K562 (cell line): ENCODE results near the gene SNPH. TPM values are rescaled to one million over a fixed set of nuclear protein-coding genes. Genes with fewer than 3 reads are reported as not detected.

Experiments
- ATAC-seq: fragments of 200-7000 bp; cut with Tn5 transposase; 3 replicates; pipeline ENCODE4 v1.9.1; 2020; ENCODE audit warnings: moderate library complexity
- BruUV-seq: library from RNA; stranded (reverse); fragments of 400-500 nt; replicated peaks from 2 replicates; lab custom pipeline; 2021; lab: Mats Ljungman, UMichigan
- CTCF ChIA-PET: fragments of 300-600 bp; formaldehyde crosslinking; extraction: SDS; loops from one replicate; lab custom pipeline; 2021; ENCODE audit warnings: low intra/inter-chr PET ratio; lab: Yijun Ruan, JAX
- POLR2A ChIA-PET: fragments of 300-600, 350-650 bp; sonication (Branson Sonifier 250); formaldehyde crosslinking; extraction: SDS; loops from one replicate; lab custom pipeline; 2021; ENCODE audit warnings: antibody characterized with exemption, inconsistent platforms; lab: Yijun Ruan, JAX
- DNase-seq, 4 experiments: peaks; one replicate each; pipeline versions ENCODE4 v3.0.0 to v3.0.0-alpha.2; 2011 to 2018; ENCODE audit warnings: low spot score in 3 of 4, mixed read lengths in 3 of 4; ENCODE audit errors: extremely low read depth in 1 of 4
- FAIRE-seq: peaks from 2 replicates; lab custom pipeline; 2011; peaks lifted over from hg19 to GRCh38; lab: Jason Lieb, UNC
- H2AFZ ChIP-seq: 2 replicates; pipeline ENCODE4 v1.6.0; 2011; ENCODE audit warnings: low read depth, low read length, control low read depth, inconsistent platforms
- H3K27ac ChIP-seq: fragments of 200-600 bp; 3 replicates; pipeline ENCODE4 v1.8.0; 2011; ENCODE audit warnings: low read depth, mild to moderate bottlenecking, control low read depth, inconsistent platforms, low read length, moderate library complexity, mixed read lengths; ENCODE audit errors: extremely low read depth
- H3K27me3 ChIP-seq, 2 experiments: fragments of 300-600 bp in 1 of 2; 2 replicates in 1 of 2; 3 replicates in 1 of 2; pipeline versions ENCODE4 v1.6.0 to v1.8.0; 2011; ENCODE audit warnings: inconsistent platforms in 2 of 2, low read length in 2 of 2, mild to moderate bottlenecking in 1 of 2, mixed read lengths in 1 of 2, moderate library complexity in 1 of 2; ENCODE audit not compliant: control insufficient read depth in 2 of 2, insufficient read depth in 2 of 2
- H3K36me3 ChIP-seq: fragments of 300-600 bp; 3 replicates; pipeline ENCODE4 v1.8.0; 2011; ENCODE audit warnings: mild to moderate bottlenecking, low read length, inconsistent platforms; ENCODE audit not compliant: control insufficient read depth, insufficient read depth
- H3K4me1 ChIP-seq, 2 experiments: fragments of 200-600 bp in 1 of 2; replicated peaks in 1 of 2; 2 replicates in 1 of 2; 3 replicates in 1 of 2; pipeline versions ENCODE4 v1.5.1 to v1.8.0; 2011; ENCODE audit warnings: inconsistent platforms in 2 of 2, low read length in 2 of 2, mild to moderate bottlenecking in 1 of 2, mixed read lengths in 1 of 2, moderate library complexity in 1 of 2; ENCODE audit not compliant: control insufficient read depth in 2 of 2, insufficient read depth in 2 of 2
- H3K4me2 ChIP-seq: 2 replicates; pipeline ENCODE4 v1.6.1; 2011; ENCODE audit warnings: low read length, control low read depth, inconsistent platforms, mixed read lengths; ENCODE audit not compliant: insufficient read depth
- H3K4me3 ChIP-seq: fragments of 200-600 bp; sonication (generic), shearing (Covaris generic); 2 replicates; pipeline ENCODE4 v1.5.1; 2016; ENCODE audit warnings: control low read depth, inconsistent platforms
- H3K79me2 ChIP-seq: fragments of 200-600 bp; 3 replicates; pipeline ENCODE4 v1.8.0; 2011; ENCODE audit warnings: low read length, inconsistent platforms; ENCODE audit not compliant: control insufficient read depth, insufficient read depth
- H3K9ac ChIP-seq, 2 experiments: 2 replicates each; pipeline versions ENCODE4 v1.6.0 to v1.6.1; 2011; ENCODE audit warnings: low read depth in 2 of 2, low read length in 2 of 2, control low read depth in 1 of 2, inconsistent platforms in 1 of 2, mild to moderate bottlenecking in 1 of 2, mixed read lengths in 1 of 2; ENCODE audit not compliant: insufficient read depth in 1 of 2
- H3K9me1 ChIP-seq: one replicate; pipeline ENCODE4 v1.6.0; 2011; ENCODE audit warnings: inconsistent platforms, mild to moderate bottlenecking, low read length, moderate library complexity; ENCODE audit not compliant: control insufficient read depth, insufficient read depth
- H3K9me3 ChIP-seq: replicated peaks from 2 replicates; pipeline ENCODE4 v1.5.1; 2011; ENCODE audit warnings: low read depth, low read length, inconsistent platforms; ENCODE audit not compliant: control insufficient read depth, insufficient read depth
- H4K20me1 ChIP-seq: replicated peaks from 2 replicates; pipeline ENCODE4 v1.6.1; 2011; ENCODE audit warnings: low read length, inconsistent platforms, mixed read lengths; ENCODE audit not compliant: control insufficient read depth, insufficient read depth
- ADNP ChIP-seq: fragments of 200-800 bp; sonication (Bioruptor generic); IDR thresholded peaks from 2 replicates; pipeline ENCODE4 v1.6.1; 2016; ENCODE audit warnings: missing genetic modification characterization, missing compliant biosample characterization
- BCOR ChIP-seq: fragments of 450-650 bp; IDR thresholded peaks from 2 replicates; pipeline ENCODE4 v1.6.1; 2016
- C11orf30 ChIP-seq: fragments of 450-650 bp; IDR thresholded peaks from 2 replicates; pipeline ENCODE4 v1.6.1; 2016; ENCODE audit warnings: low read depth, mild to moderate bottlenecking
- CC2D1A ChIP-seq: fragments of 450-650 bp; IDR thresholded peaks from 2 replicates; pipeline ENCODE4 v1.6.1; 2017; ENCODE audit warnings: mild to moderate bottlenecking
- CXXC5 ChIP-seq: fragments of 250-450 bp; sonication (Bioruptor Pico); IDR thresholded peaks from 2 replicates; pipeline ENCODE4 v1.8.0; 2022; ENCODE audit warnings: inconsistent platforms, mild to moderate bottlenecking, moderate library complexity
- EGR1 ChIP-seq: fragments of 450-650 bp; conservative IDR thresholded peaks from 2 replicates; pipeline ENCODE4 v1.6.1; 2017; ENCODE audit warnings: mild to moderate bottlenecking
- GTF2A2 ChIP-seq: IDR thresholded peaks from 2 replicates; pipeline ENCODE4 v1.6.1; 2016; ENCODE audit warnings: mild to moderate bottlenecking, missing genetic modification characterization, missing compliant biosample characterization
- KDM1A ChIP-seq, 2 experiments: fragments of 450-650 bp; IDR thresholded peaks; 2 replicates each; pipeline ENCODE4 v1.6.1; 2016; ENCODE audit warnings: mild to moderate bottlenecking in 2 of 2
- KLF13 ChIP-seq: fragments of 450-650 bp; IDR thresholded peaks from 2 replicates; pipeline ENCODE4 v1.6.1; 2016; ENCODE audit warnings: missing genetic modification characterization, low read depth, mild to moderate bottlenecking, missing compliant biosample characterization, moderate library complexity, borderline replicate concordance
- MCM2 ChIP-seq: fragments of 450-650 bp; IDR thresholded peaks from 2 replicates; pipeline ENCODE4 v1.6.1; 2017; ENCODE audit warnings: low read depth, mild to moderate bottlenecking
- MCM3 ChIP-seq: fragments of 450-650 bp; IDR thresholded peaks from 2 replicates; pipeline ENCODE4 v1.6.1; 2016
- NCOA4 ChIP-seq: fragments of 450-650 bp; IDR thresholded peaks from 2 replicates; pipeline ENCODE4 v1.6.1; 2018; ENCODE audit warnings: mild to moderate bottlenecking; ENCODE audit not compliant: partially characterized antibody
- PHF8 ChIP-seq: fragments of 200-600 bp; sonication (generic); IDR thresholded peaks from 2 replicates; pipeline ENCODE4 v1.6.1; 2012; ENCODE audit warnings: mixed run types, mild to moderate bottlenecking, inconsistent platforms, low read length, moderate library complexity, borderline replicate concordance
- PTBP1 ChIP-seq: fragments of 200-400 bp; formaldehyde crosslinking; IDR thresholded peaks from 2 replicates; pipeline ENCODE4 v1.6.1; 2017; ENCODE audit warnings: low read depth, low read length
- RCOR1 ChIP-seq, 2 experiments: IDR thresholded peaks; 2 replicates each; pipeline ENCODE4 v1.6.1; 2012; ENCODE audit warnings: low read depth in 2 of 2, low read length in 2 of 2, borderline replicate concordance in 1 of 2, improper control_type of control experiment in 1 of 2
- SMARCA5 ChIP-seq: fragments of 450-650 bp; IDR thresholded peaks from 2 replicates; pipeline ENCODE4 v1.6.1; 2016
- TAF9B ChIP-seq: fragments of 450-650 bp; IDR thresholded peaks from 2 replicates; pipeline ENCODE4 v1.6.1; 2018; ENCODE audit warnings: mild to moderate bottlenecking; ENCODE audit not compliant: partially characterized antibody
- TCF7L2 ChIP-seq: fragments of 150-350 bp; IDR thresholded peaks from 2 replicates; pipeline ENCODE4 v1.6.1; 2016; ENCODE audit warnings: low read depth, mild to moderate bottlenecking, low read length, moderate library complexity
- ZFP36 ChIP-seq: fragments of 150-350 bp; IDR thresholded peaks from 2 replicates; pipeline ENCODE4 v1.6.1; 2018; ENCODE audit warnings: low read length, low read depth; ENCODE audit not compliant: partially characterized antibody
- ZNF121 ChIP-seq: sonication (generic); formaldehyde crosslinking; conservative IDR thresholded peaks from 2 replicates; pipeline ENCODE4 v1.8.0; 2022; ENCODE audit warnings: missing genetic modification reagents
- ZNF76 ChIP-seq: fragments of 250-450 bp; sonication (Bioruptor Pico); IDR thresholded peaks from 2 replicates; pipeline ENCODE4 v1.4.0; 2020; ENCODE audit warnings: mild to moderate bottlenecking, moderate library complexity, borderline replicate concordance
- WGBS: fragments of 100-300 bp; shearing (Covaris generic); methylation state at CpG from one replicate; pipeline ENCODE4 v1.1.6; 2016; ENCODE audit warnings: low coverage, mixed read lengths; ENCODE audit not compliant: insufficient coverage; ENCODE audit errors: missing lambda C conversion rate; 5-methylcytosine and 5-hydroxymethylcytosine counted together
- in situ Hi-C: fragments of 300-500 bp; cut with MboI; formaldehyde crosslinking; loops from 4 replicates; pipeline ENCODE4 v1.15.0; 2018; ENCODE audit warnings: inconsistent platforms, mixed read lengths
- intact Hi-C: fragments of 100-400 bp; cut with micrococcal nuclease; formaldehyde crosslinking; loops from 2 replicates; pipeline ENCODE4 v1.14.2; 2022
- polyA plus RNA-seq, 8 experiments: library from polyadenylated mRNA; depleted of rRNA in 4 of 8; stranded (reverse) in 5 of 8; unstranded in 3 of 8; fragments of >200 nt; fragmentation: Nextera tagmentation in 2 of 8; fragmentation: Illumina TruSeq in 1 of 8; extraction: Ambion mirVana in 2 of 8; extraction: Trizol in 1 of 8; gene quantifications; 2 replicates each; pipeline versions ENCODE4 v1.2.1 to v1.2.3, GENCODE V29; 2011 to 2014; ENCODE audit warnings: inconsistent platforms in 1 of 8, missing spikeins in 1 of 8
- total RNA-seq, 7 experiments: library from RNA; depleted of rRNA in 6 of 7; stranded (reverse); fragments of >200 nt in 6 of 7; fragmentation: Illumina TruSeq in 2 of 7; extraction: Trizol in 2 of 7; gene quantifications; 2 replicates each; pipeline versions ENCODE4 v1.2.1 to v1.2.3, GENCODE V29; 2011 to 2021; ENCODE audit warnings: low replicate concordance in 1 of 7
- TF ChIP-seq, protein P1 (sequence below), 2 experiments: IDR thresholded peaks; 2 replicates each; pipeline ENCODE4 v1.6.1; 2012; ENCODE audit warnings: improper control_type of control experiment in 2 of 2, low read depth in 2 of 2, low read length in 2 of 2, borderline replicate concordance in 1 of 2

SNPH gene
- total and polyA plus RNA-seq, 9 of the 15 experiments (the other 6 are each of a cell fraction or from before 2014, with no cell fraction given): 0.03 to 4.2 (median 1.4) TPM

DNA sequence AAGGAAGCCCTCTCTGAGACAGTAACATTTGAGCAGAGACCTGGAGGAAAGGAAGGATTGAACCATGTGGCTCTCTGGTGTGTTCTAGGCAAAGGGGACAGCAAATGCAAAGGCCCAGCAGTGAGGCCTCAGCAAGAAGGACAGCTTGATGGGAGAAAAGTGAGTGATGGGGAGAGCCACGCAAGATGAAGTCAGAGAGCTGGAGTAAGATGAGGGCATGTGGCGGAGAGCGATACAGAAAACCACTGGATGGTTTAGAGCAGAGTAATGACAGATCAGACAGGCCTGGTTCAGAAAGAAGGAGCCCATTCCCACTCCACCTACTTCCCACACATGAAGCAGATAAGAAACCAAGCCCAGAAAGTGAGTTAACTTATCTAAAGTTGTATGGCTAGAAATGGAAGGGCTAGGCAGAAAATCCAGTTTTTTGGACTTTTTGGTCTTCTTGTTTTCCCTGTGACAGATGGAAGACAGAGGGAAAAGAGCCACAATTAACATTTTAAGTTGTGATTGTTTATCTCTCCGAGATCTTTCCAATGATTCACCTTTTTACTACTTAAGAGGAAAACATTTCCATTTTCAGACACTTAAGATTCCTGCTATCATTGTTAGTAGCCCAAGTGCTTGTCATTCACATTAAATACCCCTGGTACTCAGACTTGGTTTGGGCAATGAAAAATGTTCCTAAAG, 723 bp upstream of the SNPH start (continued):
- TF ChIP-seq TAF9B: no peak
- TF ChIP-seq ZNF121 (CRISPR knock-in tag): no peak
- no peak for TF ChIP-seq MCM3
- TF ChIP-seq, protein P1, sequence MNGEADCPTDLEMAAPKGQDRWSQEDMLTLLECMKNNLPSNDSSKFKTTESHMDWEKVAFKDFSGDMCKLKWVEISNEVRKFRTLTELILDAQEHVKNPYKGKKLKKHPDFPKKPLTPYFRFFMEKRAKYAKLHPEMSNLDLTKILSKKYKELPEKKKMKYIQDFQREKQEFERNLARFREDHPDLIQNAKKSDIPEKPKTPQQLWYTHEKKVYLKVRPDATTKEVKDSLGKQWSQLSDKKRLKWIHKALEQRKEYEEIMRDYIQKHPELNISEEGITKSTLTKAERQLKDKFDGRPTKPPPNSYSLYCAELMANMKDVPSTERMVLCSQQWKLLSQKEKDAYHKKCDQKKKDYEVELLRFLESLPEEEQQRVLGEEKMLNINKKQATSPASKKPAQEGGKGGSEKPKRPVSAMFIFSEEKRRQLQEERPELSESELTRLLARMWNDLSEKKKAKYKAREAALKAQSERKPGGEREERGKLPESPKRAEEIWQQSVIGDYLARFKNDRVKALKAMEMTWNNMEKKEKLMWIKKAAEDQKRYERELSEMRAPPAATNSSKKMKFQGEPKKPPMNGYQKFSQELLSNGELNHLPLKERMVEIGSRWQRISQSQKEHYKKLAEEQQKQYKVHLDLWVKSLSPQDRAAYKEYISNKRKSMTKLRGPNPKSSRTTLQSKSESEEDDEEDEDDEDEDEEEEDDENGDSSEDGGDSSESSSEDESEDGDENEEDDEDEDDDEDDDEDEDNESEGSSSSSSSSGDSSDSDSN (IDR thresholded peaks at IDR 0.05; ENCODE audit: borderline replicate concordance in 1 of 2, low read depth in 2 of 2, low read length in 2 of 2): no peak
- TF ChIP-seq TCF7L2: no peak

DNA sequence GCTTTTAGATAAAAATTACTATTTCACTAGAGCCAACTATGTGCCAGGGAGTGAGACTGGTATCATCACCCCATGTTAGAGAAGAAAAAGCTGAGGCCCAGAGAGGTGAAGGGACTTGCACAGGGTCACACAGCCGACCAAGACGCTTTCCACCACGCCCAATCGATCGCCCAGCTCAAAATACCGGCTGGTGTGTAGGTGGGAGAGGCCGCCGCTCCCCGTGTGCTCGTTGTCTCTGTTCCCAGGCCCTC, 253 bp upstream of the SNPH start:
- peaks cover 9% of the 10 kb centered on the region; the same call in 1 of the 2 replicates for H3K9me3 ChIP-seq
- no peaks in the 10 kb centered on the region for H3K27me3 ChIP-seq
- H3K9ac ChIP-seq: peak overlapping the region; percentile 55 to 88; a peak in 3 of 4 replicates
- peak overlapping the region; percentile 74 for H2AFZ ChIP-seq
- BruUV-seq: no TSS peak
- H4K20me1 ChIP-seq: no peaks in the 10 kb centered on the region
- H3K4me2 ChIP-seq: peak overlapping the region; percentile 63; the same call in 1 of the 2 replicates
- H3K9me1 ChIP-seq: no peaks in the 10 kb centered on the region
- H3K4me1 ChIP-seq: peaks cover 12 to 46% of the 10 kb centered on the region in 2 experiments
- FAIRE-seq: peak; percentile 80
- no peaks in the 10 kb centered on the region; the same call in 2 of the 3 replicates for H3K79me2 ChIP-seq
- POLR2A ChIA-PET: interaction anchor here (2.5 kb wide), 1 partner anchor 14 kb away, joined by 8 read pairs; no protein-coding TSS in a partner anchor
- H3K4me3 ChIP-seq: peak overlapping the region; percentile 55
- intact Hi-C loops: no loop called here
- WGBS: 0% methylated on average over 5 of the region's 10 CpGs
- CTCF ChIA-PET: interaction anchor here (0.6 kb wide), 1 partner anchor 156 kb away, joined by 3 read pairs; no protein-coding TSS in a partner anchor
- H3K27ac ChIP-seq: peak overlapping the region; percentile 77
- ATAC-seq: no peak
- DNase-seq: no peak
- in situ Hi-C loops: no loop called here
- H3K36me3 ChIP-seq: no peaks in the 10 kb centered on the region; the same call in 2 of the 3 replicates
- TF ChIP-seq PTBP1 (0 out of 2 replicates have a peak, but pooled peaks have one; percentile 36), GTF2A2 (tag) (no peak), BCOR (peak; percentile 99), ADNP (0 out of 2 replicates have a peak, but pooled peaks have one; percentile 78), RCOR1 (IDR thresholded peaks at IDR 0.05; ENCODE audit: borderline replicate concordance in 1 of 2, low read depth in 2 of 2, low read length in 2 of 2) (peak in 1 of 2 experiments; percentile 81; a peak in 2 of 4 replicates), KLF13 (tag) (0 out of 2 replicates have a peak, but pooled peaks have one; percentile 33), KDM1A (IDR thresholded peaks at IDR 0.05) (peak; percentile 85 to 93), ZFP36 (peak; percentile 91), MCM2 (no peak), EGR1 (peak; percentile 31), CXXC5 (peak; percentile 26), ZNF76 (CRISPR knock-in tag) (no peak), CC2D1A (0 out of 2 replicates have a peak, but pooled peaks have one; percentile 33), C11orf30 (no peak), NCOA4 (no peak), SMARCA5 (peak; percentile 81), PHF8 (peak; percentile 2; the same call in 1 of the 2 replicates)
